SHP77 treated with DMSO at 0.1 percent for 48 hours (cell line): ENCODE data around the gene SLC43A3.

ENCODE experiments used
- DNase-seq: peaks from one replicate; lab custom pipeline; 2025; lab: John Stamatoyannopoulos, UW

The SLC43A3 gene

DNA sequence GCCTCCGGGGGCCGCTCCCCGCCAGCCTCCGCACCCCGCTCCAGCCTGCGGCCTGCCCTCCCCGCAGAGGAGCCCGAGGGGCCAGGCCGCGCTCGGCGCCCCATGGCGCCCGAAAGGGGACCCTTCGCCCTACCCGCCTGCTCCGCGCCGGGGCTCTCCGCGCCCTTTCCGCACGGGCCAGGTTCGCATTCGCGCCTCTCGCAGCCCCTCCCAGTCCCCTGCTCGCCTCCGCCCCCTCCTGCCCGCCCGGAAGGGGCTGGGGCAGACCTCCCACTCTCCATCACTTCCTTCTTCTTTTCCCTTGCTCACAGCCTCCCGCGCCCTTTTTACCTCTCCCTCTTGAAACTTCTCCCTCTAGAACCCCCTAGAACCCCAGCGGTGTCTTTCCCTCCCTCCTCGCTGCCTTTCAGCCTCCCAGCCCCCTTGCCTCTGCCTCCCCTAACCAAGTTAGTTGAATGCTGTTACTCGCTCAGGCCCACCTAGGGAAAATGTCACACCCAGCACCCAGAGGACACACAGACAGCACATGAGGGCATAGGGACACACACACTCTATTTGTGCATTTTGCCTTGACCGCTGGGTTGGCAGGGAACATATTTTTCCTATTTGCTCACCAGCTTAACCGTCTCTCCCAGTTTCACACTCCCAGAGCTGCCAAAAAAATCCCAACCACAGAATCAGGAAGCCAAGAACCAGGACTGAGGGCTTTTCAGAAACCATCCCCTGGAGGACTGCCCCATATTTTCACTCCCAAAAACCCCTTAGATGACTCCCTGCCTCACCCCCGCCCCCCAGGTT lies at the start of gene SLC43A3:
TSS of gene SLC43A3 (minus strand) at position 193 of the 798 bp plus-strand sequence. CDS start 949 bp downstream, outside the sequence.
- DNase-seq = no peak

DNA sequence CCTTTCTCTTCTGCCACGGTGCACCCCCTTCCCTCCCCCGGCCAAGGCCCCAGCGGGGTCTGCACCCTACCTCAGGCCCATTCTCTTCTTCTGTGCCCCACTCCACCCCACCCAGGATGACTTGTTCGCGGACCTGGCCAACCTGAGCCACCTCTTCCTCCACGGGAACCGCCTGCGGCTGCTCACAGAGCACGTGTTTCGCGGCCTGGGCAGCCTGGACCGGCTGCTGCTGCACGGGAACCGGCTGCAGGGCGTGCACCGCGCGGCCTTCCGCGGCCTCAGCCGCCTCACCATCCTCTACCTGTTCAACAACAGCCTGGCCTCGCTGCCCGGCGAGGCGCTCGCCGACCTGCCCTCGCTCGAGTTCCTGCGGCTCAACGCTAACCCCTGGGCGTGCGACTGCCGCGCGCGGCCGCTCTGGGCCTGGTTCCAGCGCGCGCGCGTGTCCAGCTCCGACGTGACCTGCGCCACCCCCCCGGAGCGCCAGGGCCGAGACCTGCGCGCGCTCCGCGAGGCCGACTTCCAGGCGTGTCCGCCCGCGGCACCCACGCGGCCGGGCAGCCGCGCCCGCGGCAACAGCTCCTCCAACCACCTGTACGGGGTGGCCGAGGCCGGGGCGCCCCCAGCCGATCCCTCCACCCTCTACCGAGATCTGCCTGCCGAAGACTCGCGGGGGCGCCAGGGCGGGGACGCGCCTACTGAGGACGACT lies 49.3 kb upstream of the SLC43A3 start:
- DNase-seq = no peak

DNA sequence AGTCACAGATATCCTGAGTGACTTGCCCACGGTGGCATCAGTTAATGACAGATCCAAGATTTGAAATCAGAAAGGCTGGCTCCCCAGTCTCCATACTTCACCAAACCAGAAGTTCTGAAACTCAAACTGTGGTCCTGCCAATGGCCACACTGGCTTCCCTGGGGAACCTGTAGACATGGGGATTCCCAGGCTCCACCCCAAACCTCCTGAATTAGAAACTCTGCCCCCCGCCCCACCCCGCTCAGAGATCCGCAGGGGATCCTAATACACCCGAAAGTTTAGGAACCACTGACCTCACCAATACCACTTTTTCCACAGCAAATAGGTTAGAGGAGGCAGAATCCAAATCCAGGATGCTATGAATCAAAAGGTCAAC lies 48.7 kb upstream of the SLC43A3 start:
- no peak for DNase-seq

DNA sequence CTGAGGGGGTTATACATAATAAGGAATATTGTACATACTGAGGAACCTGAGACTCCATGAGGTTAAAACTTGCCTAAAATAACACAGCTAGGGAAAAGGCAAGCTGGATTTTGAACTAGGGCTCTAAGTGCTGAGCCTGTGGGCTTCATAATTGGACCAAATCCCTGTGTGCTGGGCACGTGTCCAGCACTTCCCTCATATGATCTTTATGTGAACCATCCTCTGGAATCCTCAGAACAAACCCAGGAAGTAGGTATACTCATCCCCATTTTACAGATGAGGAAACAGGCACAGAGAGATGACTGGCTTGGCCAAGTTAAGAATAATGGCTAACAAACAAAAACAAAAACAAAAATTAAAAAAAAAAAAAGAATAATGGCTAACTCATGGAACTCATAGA lies 48.3 kb upstream of the SLC43A3 start:
- no peak for DNase-seq

GRCh38 chr11:57474803-57475115 lies 47.8 kb upstream of the SLC43A3 start:
- DNase-seq = no peak

GRCh38 chr11:57474017-57474802 lies 47.3 kb upstream of the SLC43A3 start:
- no peak for DNase-seq

DNA sequence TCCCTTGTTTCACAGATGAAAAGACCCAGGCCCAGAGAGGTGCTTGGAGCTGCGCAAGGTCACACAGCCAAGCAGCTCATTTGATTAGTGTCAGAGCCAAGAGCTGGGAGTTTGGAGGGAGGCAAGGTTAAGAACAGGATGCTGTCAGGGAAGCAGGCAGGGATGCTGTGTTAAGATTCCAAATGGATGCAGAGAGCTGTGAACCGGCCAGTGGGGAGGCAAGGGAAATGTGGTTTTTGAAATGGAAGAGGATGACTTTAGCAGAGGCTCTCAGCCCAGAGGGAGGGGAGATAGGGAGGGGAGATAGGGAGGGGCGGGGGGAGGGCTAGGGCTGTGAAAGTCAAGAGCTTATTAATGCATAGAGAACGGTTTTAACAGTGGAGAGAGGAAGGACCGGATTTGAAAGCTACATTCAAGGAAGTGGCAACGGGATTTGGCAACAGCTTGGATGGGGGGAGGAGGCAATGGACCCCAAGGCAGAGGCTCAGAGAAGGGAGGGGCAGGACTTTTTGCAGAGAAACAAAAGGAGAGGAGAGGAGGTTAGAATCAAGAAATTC lies 46.4 kb upstream of the SLC43A3 start:
- DNase-seq = no peak

DNA sequence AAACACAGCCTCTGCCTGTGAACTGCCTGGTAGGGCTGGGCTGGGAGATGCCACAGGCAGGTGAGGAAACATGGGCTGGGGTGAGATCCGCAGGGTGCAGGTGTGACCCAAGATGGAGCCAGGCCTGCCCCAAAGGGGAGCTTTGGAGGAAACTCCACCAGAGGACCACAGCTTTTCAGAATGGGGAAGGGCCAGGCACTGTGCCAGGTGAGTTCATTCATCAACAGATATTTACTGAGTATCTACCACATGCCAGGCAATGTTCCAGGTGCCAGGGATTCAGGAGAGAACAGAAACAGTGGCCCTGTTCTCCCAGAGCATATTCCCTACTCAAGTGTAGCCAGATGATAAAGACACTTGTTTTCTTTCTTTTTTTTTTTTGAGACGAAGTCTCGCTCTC lies 44.6 kb upstream of the SLC43A3 start:
- DNase-seq = no peak

DNA sequence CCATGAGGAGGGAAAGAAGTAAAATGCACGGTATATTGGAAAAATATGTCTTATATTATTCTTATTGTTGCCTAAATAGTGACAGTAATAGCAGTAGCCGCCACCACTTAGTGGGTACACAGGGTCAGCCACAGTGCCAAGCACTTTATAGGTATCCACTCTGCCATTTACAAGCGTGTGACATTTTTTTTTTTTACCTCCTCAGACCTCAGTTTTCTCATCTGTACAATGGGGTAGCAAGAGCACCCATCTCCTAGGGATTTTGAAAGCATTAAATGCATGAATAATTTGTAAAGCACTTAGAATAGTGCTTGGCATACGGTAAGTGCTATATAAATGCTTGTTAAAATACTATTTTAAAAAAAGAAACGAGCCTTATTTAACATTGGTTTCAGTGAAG lies 42.3 kb upstream of the SLC43A3 start:
- DNase-seq = no peak

DNA sequence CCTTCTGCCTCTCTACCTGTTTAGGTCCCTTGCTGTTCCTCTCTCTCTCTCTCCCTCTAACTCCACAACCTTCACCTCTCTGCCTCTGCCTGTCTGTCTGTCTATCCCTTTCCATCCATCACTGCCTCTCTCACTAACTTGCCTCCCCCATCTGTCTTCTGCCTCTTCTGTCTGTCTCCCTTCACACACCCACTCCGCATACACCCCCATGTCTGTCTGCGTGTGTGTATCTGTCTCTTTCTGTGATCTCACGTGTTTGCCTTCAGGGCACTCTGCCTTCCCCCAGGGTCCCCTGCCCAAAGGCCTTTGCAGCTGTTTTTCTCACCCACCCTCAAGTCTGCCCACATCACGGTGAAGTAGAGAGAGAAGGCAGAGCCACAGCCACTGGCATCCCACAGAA lies 41.4 kb upstream of the SLC43A3 start:
- no peak for DNase-seq

GRCh38 chr11:57467508-57468157 lies 40.7 kb upstream of the SLC43A3 start:
- no peak for DNase-seq

- no peak for DNase-seq
These were observed 39.8 kb upstream of the SLC43A3 start for GRCh38 chr11:57466680-57467079.

DNA sequence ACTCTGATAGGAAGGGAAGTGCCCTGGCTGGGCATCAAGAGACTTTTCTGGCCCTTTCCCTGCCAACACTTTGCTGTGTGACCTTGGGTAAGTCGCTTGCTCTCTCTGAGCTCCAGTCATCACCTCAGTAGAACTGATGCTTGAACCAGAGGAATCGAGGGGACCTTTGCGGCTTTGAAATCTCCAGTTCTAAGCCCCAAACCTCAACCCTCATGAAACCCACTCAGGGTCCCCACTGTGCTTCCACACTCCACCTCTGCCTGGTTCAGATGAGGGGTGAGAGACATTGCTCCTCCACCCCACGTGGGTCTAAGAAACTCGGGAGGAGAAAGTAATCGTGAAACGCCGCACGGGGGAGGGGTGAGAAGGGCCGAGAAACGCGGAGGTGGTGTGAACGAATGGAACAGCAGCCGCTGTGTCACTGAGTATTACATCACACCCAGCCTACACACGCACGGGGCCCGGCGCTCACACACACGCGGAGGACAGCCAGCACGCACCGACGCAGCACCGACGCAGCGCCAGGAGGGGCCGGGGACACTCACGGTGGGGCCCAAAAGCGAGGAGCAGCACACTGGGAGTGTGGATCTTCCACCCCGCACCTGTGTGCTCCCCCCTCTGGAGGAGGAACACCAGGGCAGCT lies 37.7 kb upstream of the SLC43A3 start:
- DNase-seq = no peak

DNA sequence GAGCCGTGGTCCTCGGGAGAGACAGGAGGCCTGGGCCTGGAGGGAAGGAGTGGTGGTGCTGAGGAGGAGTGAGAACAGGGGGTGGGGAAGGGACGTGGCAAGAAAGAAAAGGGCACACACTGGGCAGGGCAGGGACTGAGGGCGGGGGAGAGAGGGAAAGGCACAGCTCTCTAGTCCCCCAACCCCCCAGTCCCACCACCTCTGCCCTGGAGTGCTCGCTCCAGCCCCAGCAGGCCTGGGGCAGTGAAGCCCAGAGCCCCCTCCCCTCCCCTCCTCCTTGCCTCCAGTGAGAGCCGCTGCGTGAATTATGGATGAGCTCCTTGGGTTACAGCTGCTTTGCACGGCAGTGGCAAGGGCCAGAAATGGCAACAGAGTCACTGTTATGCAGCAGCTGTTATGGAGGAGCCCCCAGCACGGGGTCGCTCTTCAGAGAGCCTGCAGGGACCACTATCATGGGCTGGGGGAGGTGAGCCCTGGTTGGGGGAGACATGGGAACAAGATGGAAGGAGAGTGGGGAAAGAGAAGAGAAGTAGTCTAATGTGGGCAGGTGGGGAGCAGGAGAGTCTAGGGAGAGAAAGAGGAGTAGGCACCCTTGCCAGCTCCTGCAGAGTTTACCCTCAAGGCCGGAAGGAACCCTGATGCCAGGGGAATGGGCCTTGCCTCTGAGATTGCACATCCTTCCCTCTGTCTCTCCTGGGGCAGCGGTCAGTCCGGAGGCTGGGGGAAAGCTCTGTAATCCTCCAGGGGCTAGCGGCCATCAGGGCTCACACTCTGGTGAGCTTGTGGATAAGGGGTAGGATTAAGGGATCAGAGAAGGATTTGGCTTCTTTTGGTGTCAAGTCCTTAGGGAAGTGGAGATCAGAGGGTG lies 37.0 kb upstream of the SLC43A3 start:
- no peak for DNase-seq

GRCh38 chr11:57462597-57462996 lies 35.7 kb upstream of the SLC43A3 start:
- no peak for DNase-seq

GRCh38 chr11:57461841-57462489 lies 35.0 kb upstream of the SLC43A3 start:
- no peak for DNase-seq

DNA sequence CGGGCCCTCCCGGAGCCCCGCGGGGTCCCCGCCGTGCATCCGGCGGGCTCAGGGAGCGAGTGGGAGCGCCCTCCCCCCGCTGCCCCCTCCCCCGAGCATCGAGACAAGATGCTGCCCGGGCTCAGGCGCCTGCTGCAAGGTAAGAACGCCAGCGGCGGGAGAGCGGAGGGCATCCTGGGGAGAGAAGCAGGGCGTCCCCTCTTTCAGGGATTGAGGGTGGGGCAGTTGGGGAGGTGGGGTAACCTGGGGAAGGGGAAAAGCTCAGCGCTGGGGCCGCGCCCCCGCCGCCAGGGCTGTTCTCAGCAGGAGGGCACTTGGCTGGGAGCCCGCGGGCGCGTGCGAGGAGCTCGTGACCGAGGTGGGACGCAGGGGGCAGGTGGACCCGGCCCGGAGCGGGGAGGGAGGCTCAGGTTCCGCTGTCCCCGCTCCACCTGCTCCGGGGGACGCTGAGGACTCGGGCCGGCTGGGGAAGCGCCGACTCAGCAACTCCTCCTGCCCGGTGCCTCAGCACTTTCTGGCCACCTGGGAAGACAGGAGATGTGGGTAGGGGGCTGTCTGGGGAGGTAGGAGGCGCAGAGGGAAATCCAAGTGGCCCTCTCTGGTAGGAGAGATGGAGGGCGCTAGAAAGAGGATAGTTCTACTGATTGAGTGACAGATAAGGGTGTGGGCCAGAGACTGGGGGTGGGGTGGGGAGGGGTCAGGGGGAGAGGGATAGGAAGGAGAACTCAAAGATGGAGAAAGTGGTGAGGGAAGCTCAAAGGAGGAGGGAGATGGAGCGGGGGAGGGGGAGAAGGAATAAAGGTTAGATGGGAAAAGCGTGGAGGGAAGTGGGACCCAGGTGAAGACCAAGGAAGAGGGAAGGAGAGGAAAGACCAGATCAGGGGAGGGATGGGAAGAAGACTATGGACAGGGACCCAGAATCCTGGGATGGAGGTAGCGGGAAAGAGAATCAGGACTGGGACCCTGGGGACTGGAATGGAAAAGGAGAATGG lies 34.1 kb upstream of the SLC43A3 start:
- no peak for DNase-seq

- DNase-seq = no peak
These were observed 33.3 kb upstream of the SLC43A3 start, which contains the start of gene RTN4RL2 for GRCh38 chr11:57460022-57460757. Gene RTN4RL2 (plus strand): TSS chr11:57460528. CDS start chr11:57460866, 338 bp downstream.
